Calu3 (cell line): ENCODE data around the gene FERMT2. TPM values are rescaled to one million over a fixed set of nuclear protein-coding genes. Genes with fewer than 3 reads are reported as not detected.

Source experiments
- BruUV-seq: library from RNA; stranded (reverse); fragments of 400-500 nt; replicated peaks from 2 replicates; lab custom pipeline; 2021; lab: Mats Ljungman, UMichigan
- CTCF ChIA-PET: fragments of 300-600 bp; sonication (Branson Sonifier 250); formaldehyde crosslinking; loops from one replicate; lab custom pipeline; 2022; ENCODE audit warnings: antibody characterized with exemption; lab: Charles Lee
- DNase-seq: peaks from one replicate; pipeline ENCODE4 v3.0.0; 2022
- H3K27ac Mint-ChIP-seq: one replicate; pipeline ENCODE4 v1.8.0; 2022; ENCODE audit warnings: mixed read lengths; ENCODE audit not compliant: unreplicated experiment
- H3K27me3 Mint-ChIP-seq: one replicate; pipeline ENCODE4 v1.8.0; 2022; ENCODE audit warnings: mixed read lengths; ENCODE audit not compliant: unreplicated experiment
- H3K36me3 Mint-ChIP-seq: one replicate; pipeline ENCODE4 v1.8.0; 2022; ENCODE audit warnings: mild to moderate bottlenecking, moderate library complexity, mixed read lengths; ENCODE audit not compliant: insufficient read depth, unreplicated experiment
- H3K4me1 Mint-ChIP-seq: one replicate; pipeline ENCODE4 v1.8.0; 2022; ENCODE audit warnings: mild to moderate bottlenecking, low read depth, mixed read lengths; ENCODE audit not compliant: unreplicated experiment
- H3K4me3 Mint-ChIP-seq: one replicate; pipeline ENCODE4 v1.8.0; 2022; ENCODE audit warnings: mild to moderate bottlenecking, low read depth, moderate library complexity, mixed read lengths; ENCODE audit not compliant: unreplicated experiment
- H3K9me3 Mint-ChIP-seq: one replicate; pipeline ENCODE4 v1.8.0; 2022; ENCODE audit warnings: low read depth, mixed read lengths; ENCODE audit not compliant: unreplicated experiment
- CTCF ChIP-seq: fragments of 200-600 bp; IDR thresholded peaks from one replicate; pipeline ENCODE4 v1.8.0; 2022; ENCODE audit warnings: antibody characterized with exemption; ENCODE audit not compliant: unreplicated experiment
- intact Hi-C: fragments of 100-400 bp; cut with micrococcal nuclease; formaldehyde crosslinking; loops from one replicate; pipeline ENCODE4 v1.10.0; 2022; ENCODE audit not compliant: unreplicated experiment
- total RNA-seq: library from RNA; stranded (reverse); gene quantifications from 2 replicates; pipeline ENCODE4 v1.2.3, GENCODE V29; 2022

Gene FERMT2
- total RNA-seq, 1 experiment from 2014 or later, result 21.0 TPM

- Mint-ChIP-seq H3K4me3 (no peak overlapping the region), H3K36me3 (no peaks in the 10 kb centered on the region), H3K27me3 (no peaks in the 10 kb centered on the region), H3K4me1 (peaks cover 6% of the 10 kb centered on the region), H3K9me3 (no peaks in the 10 kb centered on the region), H3K27ac (no peak overlapping the region)
- no peak for DNase-seq
- intact Hi-C loops, result no loop called here
- no peak for TF ChIP-seq CTCF
- CTCF ChIA-PET, result interaction anchor here (0.9 kb wide), 1 partner anchor 23 kb away, joined by 3 read pairs; no protein-coding TSS in a partner anchor
- no TSS peak for BruUV-seq
Measured at GRCh38 chr14:52850451-52850909, 100.4 kb downstream of the FERMT2 start.

- H3K36me3 Mint-ChIP-seq, result no peaks in the 10 kb centered on the region
- BruUV-seq, result no TSS peak
Measured at GRCh38 chr14:52848626-52849025, 102.2 kb downstream of the FERMT2 start.

GRCh38 chr14:52846591-52846990 is 104.3 kb downstream of the FERMT2 start:
- no peak for DNase-seq
- Mint-ChIP-seq H3K4me1 (no peaks in the 10 kb centered on the region), H3K27me3 (no peaks in the 10 kb centered on the region), H3K36me3 (no peaks in the 10 kb centered on the region), H3K4me3 (no peak overlapping the region), H3K27ac (no peak overlapping the region), H3K9me3 (no peaks in the 10 kb centered on the region)
- BruUV-seq, result no TSS peak
- intact Hi-C loops, result no loop called here
- TF ChIP-seq CTCF, result no peak
- CTCF ChIA-PET, result interaction anchor here (0.6 to 0.9 kb wide), 2 partner anchors 15 to 121 kb away, joined by 3 to 5 read pairs; no protein-coding TSS in a partner anchor

More at GRCh38 chr14:52848626-52849025, 102.2 kb downstream of the FERMT2 start:
- TF ChIP-seq CTCF, result no peak
- Mint-ChIP-seq H3K4me3 (no peak overlapping the region), H3K27ac (no peak overlapping the region), H3K4me1 (peaks cover 6% of the 10 kb centered on the region), H3K9me3 (no peaks in the 10 kb centered on the region), H3K27me3 (no peaks in the 10 kb centered on the region)
- CTCF ChIA-PET, result no interaction called here
- intact Hi-C loops, result no loop called here
- no peak for DNase-seq

GRCh38 chr14:52845081-52845480 is 105.8 kb downstream of the FERMT2 start:
- CTCF ChIA-PET, result interaction anchor here (0.5 kb wide), 1 partner anchor 40 kb away, joined by 6 read pairs; no protein-coding TSS in a partner anchor
- intact Hi-C loops, result no loop called here

More at GRCh38 chr14:52845081-52845480, 105.8 kb downstream of the FERMT2 start:
- no peak overlapping the region for H3K4me3 Mint-ChIP-seq
- no peaks in the 10 kb centered on the region for H3K36me3 Mint-ChIP-seq
- no peaks in the 10 kb centered on the region for H3K9me3 Mint-ChIP-seq
- DNase-seq, result no peak
- no TSS peak for BruUV-seq
- no peak overlapping the region for H3K27ac Mint-ChIP-seq
- no peak for TF ChIP-seq CTCF
- no peaks in the 10 kb centered on the region for H3K4me1 Mint-ChIP-seq
- H3K27me3 Mint-ChIP-seq, result no peaks in the 10 kb centered on the region
